Lower lobe of right lung (tissue), 2 donors: ENCODE results near the gene SMIM7. TPM values are rescaled to one million over a fixed set of nuclear protein-coding genes. Genes with fewer than 3 reads are reported as not detected.

Experiments
- ATAC-seq, 2 donors: fragments of 200-7000 bp; cut with Tn5 transposase; one replicate each; pipeline ENCODE4 v1.9.1; 2020 to 2022; ENCODE audit warnings: mild to moderate bottlenecking in 2 of 2, moderate library complexity in 2 of 2
- DNase-seq: peaks from one replicate; pipeline ENCODE4 v3.0.0-alpha.2; 2020
- H3K27ac ChIP-seq: fragments of 200-600 bp; one replicate; pipeline ENCODE4 v1.8.0; 2022
- H3K27me3 ChIP-seq: fragments of 200-600 bp; one replicate; pipeline ENCODE4 v1.8.0; 2022; ENCODE audit warnings: low read depth
- H3K36me3 ChIP-seq: fragments of 200-600 bp; one replicate; pipeline ENCODE4 v1.8.0; 2022; ENCODE audit warnings: mild to moderate bottlenecking
- H3K4me1 ChIP-seq: fragments of 200-600 bp; one replicate; pipeline ENCODE4 v1.8.0; 2022
- H3K4me3 ChIP-seq: fragments of 200-600 bp; one replicate; pipeline ENCODE4 v1.8.0; 2022; ENCODE audit warnings: mild to moderate bottlenecking
- H3K9me3 ChIP-seq: fragments of 200-600 bp; one replicate; pipeline ENCODE4 v1.8.0; 2022
- CTCF ChIP-seq: fragments of 200-600 bp; IDR thresholded peaks from one replicate; pipeline ENCODE4 v1.8.0; 2022; ENCODE audit warnings: antibody characterized with exemption, mild to moderate bottlenecking
- intact Hi-C: fragments of 100-400 bp; cut with DNase I; formaldehyde crosslinking; loops from one replicate; pipeline ENCODE4 v1.11.0; 2022
- total RNA-seq: library from RNA; stranded (reverse); fragmentation: NEBNext Ultra II Directional; extraction: Animal tissue kit (Norgen Biotek cat#: 25700); gene quantifications from one replicate; pipeline ENCODE4 v1.2.1, GENCODE V29; 2021
- donor health status: DM: no; HTN: yes; CAD: no; lungs with severe emphysema.

The SMIM7 gene
- total RNA-seq, 1 donor from 2014 or later = 70.5 TPM

DNA sequence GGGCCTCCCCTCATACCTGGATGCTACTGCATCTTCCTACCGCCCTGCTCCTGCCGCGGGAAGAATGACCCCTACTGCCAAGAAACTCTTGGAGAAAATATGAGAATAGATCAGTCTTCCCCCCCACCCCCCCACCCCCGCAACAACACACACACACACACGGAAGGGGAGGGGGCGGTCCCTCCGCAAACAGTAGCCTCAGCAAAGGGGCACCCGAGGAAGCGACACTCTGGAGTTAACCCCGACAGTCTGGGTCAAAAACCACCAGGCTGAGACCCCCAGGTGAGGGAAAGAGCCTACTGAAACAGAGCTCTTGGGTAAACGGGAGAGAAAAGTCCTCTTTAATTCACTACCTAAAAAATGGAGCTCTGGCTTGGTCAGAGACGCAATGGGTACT lies 33.1 kb downstream of the SMIM7 start:
- no peaks in the 10 kb centered on the region for H3K9me3 ChIP-seq
- DNase-seq = no peak
- no peak for ATAC-seq
- intact Hi-C loops = no loop called here
- H3K36me3 ChIP-seq = peaks cover 33% of the 10 kb centered on the region
- H3K27ac ChIP-seq = peak overlapping the region; percentile 88
- no peak for TF ChIP-seq CTCF
- H3K4me1 ChIP-seq = peaks cover 66% of the 10 kb centered on the region
- no peaks in the 10 kb centered on the region for H3K27me3 ChIP-seq
- peak overlapping the region; percentile 95 for H3K4me3 ChIP-seq

- intact Hi-C loops = no loop called here
- DNase-seq (no peak), ATAC-seq (peak; percentile 4 to 39)
Measured at GRCh38 chr19:16625163-16625958, 34.6 kb downstream of the SMIM7 start.

GRCh38 chr19:16624236-16624635 lies 35.7 kb downstream of the SMIM7 start:
- H3K4me1 ChIP-seq = peaks cover 78% of the 10 kb centered on the region
- H3K27ac ChIP-seq = peak overlapping the region; percentile 66
- TF ChIP-seq CTCF = no peak
- H3K9me3 ChIP-seq = no peaks in the 10 kb centered on the region
- intact Hi-C loops = no loop called here
- H3K36me3 ChIP-seq = peaks cover 19% of the 10 kb centered on the region
- no peak for DNase-seq
- H3K4me3 ChIP-seq = no peak overlapping the region
- no peak for ATAC-seq
- no peaks in the 10 kb centered on the region for H3K27me3 ChIP-seq

More at GRCh38 chr19:16625163-16625958, 34.6 kb downstream of the SMIM7 start:
- Histone ChIP-seq H3K27me3 (no peaks in the 10 kb centered on the region), H3K4me3 (no peak overlapping the region), H3K36me3 (peaks cover 24% of the 10 kb centered on the region), H3K27ac (peak overlapping the region; percentile 66), H3K9me3 (no peaks in the 10 kb centered on the region), H3K4me1 (peaks cover 75% of the 10 kb centered on the region)
- no peak for TF ChIP-seq CTCF

DNA sequence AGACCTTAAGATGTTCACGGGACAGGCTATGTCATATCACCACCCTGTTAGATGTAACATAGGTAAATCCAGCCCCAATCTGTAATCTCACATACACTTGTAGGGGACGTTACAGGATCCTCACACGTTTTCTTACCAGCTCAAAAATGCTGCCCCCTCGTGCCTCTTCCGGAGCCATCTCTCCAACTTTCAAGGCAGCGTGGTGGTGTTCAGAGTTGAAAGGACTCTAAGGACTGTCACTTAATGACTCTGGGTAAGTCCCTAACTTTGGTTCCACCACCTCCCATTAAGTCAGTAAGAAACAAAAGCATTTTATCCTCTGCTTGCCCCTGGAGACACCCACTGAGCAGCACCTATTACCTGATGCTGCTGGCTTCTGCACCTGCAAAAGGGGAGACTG lies 36.4 kb downstream of the SMIM7 start:
- H3K36me3 ChIP-seq = peaks cover 19% of the 10 kb centered on the region
- DNase-seq (no peak), ATAC-seq (no peak)
- no peak for TF ChIP-seq CTCF
- peaks cover 80% of the 10 kb centered on the region for H3K4me1 ChIP-seq
- H3K9me3 ChIP-seq = no peaks in the 10 kb centered on the region
- no peaks in the 10 kb centered on the region for H3K27me3 ChIP-seq
- intact Hi-C loops = no loop called here
- peak overlapping the region; percentile 66 for H3K27ac ChIP-seq
- no peak overlapping the region for H3K4me3 ChIP-seq

- Histone ChIP-seq H3K27me3 (no peaks in the 10 kb centered on the region), H3K4me3 (no peak overlapping the region), H3K9me3 (no peaks in the 10 kb centered on the region), H3K36me3 (peaks cover 19% of the 10 kb centered on the region), H3K27ac (no peak overlapping the region), H3K4me1 (peaks cover 81% of the 10 kb centered on the region)
- no peak for ATAC-seq
- intact Hi-C loops = no loop called here
- TF ChIP-seq CTCF = no peak
- no peak for DNase-seq
Measured at GRCh38 chr19:16623066-16623465, 36.9 kb downstream of the SMIM7 start.
